Body of pancreas (tissue), 4 donors: Measurements from ENCODE around the gene CTNNBIP1. TPM values are rescaled to one million over a fixed set of nuclear protein-coding genes. Genes with fewer than 3 reads are reported as not detected.

Source experiments
- ATAC-seq: fragments of 150-250 bp; one replicate; pipeline ENCODE4 v1.9.1; 2016
- DNase-seq, 4 donors: peaks; one replicate each; pipeline ENCODE4 v3.0.0-alpha.2; 2019
- H3K27ac ChIP-seq, 4 donors: fragments of 200-600 bp; sonication (generic); 1 replicate in 3 of 4; 2 replicates in 1 of 4; pipeline versions ENCODE4 v1.5.1 to v1.6.1; 2016 to 2019; ENCODE audit warnings: mild to moderate bottlenecking in 1 of 4, mixed read lengths in 1 of 4, moderate library complexity in 1 of 4
- H3K27me3 ChIP-seq, 2 donors: fragments of 200-600 bp; sonication (generic); one replicate each; pipeline ENCODE4 v1.6.0; 2016; ENCODE audit warnings: mild to moderate bottlenecking in 1 of 2
- H3K36me3 ChIP-seq, 2 donors: fragments of 200-600 bp; sonication (generic); replicated peaks in 1 of 2; 2 replicates each; pipeline ENCODE4 v1.5.1; 2016; ENCODE audit warnings: low read depth in 2 of 2; ENCODE audit not compliant: insufficient read depth in 1 of 2
- H3K4me1 ChIP-seq: fragments of 200-600 bp; sonication (generic); one replicate; pipeline ENCODE4 v1.6.0; 2016
- H3K4me3 ChIP-seq, 2 donors: fragments of 200-600 bp; sonication (generic); 1 replicate in 1 of 2; 2 replicates in 1 of 2; pipeline ENCODE4 v1.5.1; 2016 to 2019
- H3K9me3 ChIP-seq, 3 donors: fragments of 200-600 bp; sonication (generic); 1 replicate in 2 of 3; 2 replicates in 1 of 3; pipeline ENCODE4 v1.5.1; 2016
- POLR2A ChIP-seq, 3 donors: fragments of 450-650 bp; IDR thresholded peaks; one replicate each; pipeline ENCODE4 v1.6.1; 2016; ENCODE audit warnings: antibody characterized with exemption in 3 of 3, mild to moderate bottlenecking in 2 of 3
- WGBS, 2 donors: methylation state at CpG; one replicate each; pipeline ENCODE4 v1.1.5; 2017; 5-methylcytosine and 5-hydroxymethylcytosine counted together
- intact Hi-C: fragments of 100-400 bp; cut with DNase I; formaldehyde crosslinking; loops from one replicate; pipeline ENCODE4 v1.15.1; 2023
- total RNA-seq, 2 donors: library from RNA; depleted of rRNA; stranded (reverse); fragments of >200 nt; gene quantifications; one replicate each; pipeline ENCODE4 v1.1.0, GENCODE V29; 2016
- TF ChIP-seq, protein P1 (sequence below), 7 experiments: fragments of 450-650 bp in 4 of 7; fragments of 200-600 bp in 3 of 7; sonication (generic) in 3 of 7; IDR thresholded peaks; one replicate each; pipeline ENCODE4 v1.5.1; 2016 to 2019; ENCODE audit warnings: antibody characterized with exemption in 7 of 7

Gene CTNNBIP1
- total RNA-seq, 2 donors from 2014 or later, result 20.1 to 24.6 TPM

DNA sequence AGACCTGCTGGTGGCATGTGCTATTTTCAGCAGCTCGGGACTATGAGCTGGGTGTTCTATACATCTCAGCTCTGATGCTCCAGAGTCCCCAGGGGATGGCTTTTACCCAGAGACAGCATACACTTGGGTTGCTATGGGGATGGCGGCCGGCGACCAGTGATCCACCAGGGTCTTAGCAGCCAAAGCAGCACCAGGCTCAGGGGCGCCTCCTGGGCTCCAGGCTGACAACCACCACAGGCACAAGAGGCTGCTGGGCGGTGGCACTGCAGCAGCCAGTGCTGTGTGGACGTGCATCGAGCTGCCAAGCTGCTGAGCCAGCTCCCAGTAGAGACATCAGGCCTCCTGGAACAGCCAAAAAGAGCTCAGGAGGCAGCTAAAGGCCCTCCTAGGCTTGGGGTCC, 48.7 kb downstream of the CTNNBIP1 start:
- H3K9me3 ChIP-seq, result no peaks in the 10 kb centered on the region
- no peaks in the 10 kb centered on the region for H3K36me3 ChIP-seq
- H3K27me3 ChIP-seq, result no peaks in the 10 kb centered on the region
- DNase-seq, result no peak
- H3K4me3 ChIP-seq, result no peak overlapping the region
- no peaks in the 10 kb centered on the region for H3K4me1 ChIP-seq
- H3K27ac ChIP-seq, result no peak overlapping the region
- no peak for TF ChIP-seq POLR2A (IDR thresholded peaks at IDR 0.05)
- TF ChIP-seq, protein P1, sequence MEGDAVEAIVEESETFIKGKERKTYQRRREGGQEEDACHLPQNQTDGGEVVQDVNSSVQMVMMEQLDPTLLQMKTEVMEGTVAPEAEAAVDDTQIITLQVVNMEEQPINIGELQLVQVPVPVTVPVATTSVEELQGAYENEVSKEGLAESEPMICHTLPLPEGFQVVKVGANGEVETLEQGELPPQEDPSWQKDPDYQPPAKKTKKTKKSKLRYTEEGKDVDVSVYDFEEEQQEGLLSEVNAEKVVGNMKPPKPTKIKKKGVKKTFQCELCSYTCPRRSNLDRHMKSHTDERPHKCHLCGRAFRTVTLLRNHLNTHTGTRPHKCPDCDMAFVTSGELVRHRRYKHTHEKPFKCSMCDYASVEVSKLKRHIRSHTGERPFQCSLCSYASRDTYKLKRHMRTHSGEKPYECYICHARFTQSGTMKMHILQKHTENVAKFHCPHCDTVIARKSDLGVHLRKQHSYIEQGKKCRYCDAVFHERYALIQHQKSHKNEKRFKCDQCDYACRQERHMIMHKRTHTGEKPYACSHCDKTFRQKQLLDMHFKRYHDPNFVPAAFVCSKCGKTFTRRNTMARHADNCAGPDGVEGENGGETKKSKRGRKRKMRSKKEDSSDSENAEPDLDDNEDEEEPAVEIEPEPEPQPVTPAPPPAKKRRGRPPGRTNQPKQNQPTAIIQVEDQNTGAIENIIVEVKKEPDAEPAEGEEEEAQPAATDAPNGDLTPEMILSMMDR (IDR thresholded peaks at IDR 0.05), result no peak
- ATAC-seq, result no peak
- intact Hi-C loops, result loop anchor here (10.0 kb wide), 1 partner anchor 227 kb away; no protein-coding TSS in a partner anchor
- 79 to 92% methylated on average over 1 to 7 of the region's 8 CpGs for WGBS, 2 donors

DNA sequence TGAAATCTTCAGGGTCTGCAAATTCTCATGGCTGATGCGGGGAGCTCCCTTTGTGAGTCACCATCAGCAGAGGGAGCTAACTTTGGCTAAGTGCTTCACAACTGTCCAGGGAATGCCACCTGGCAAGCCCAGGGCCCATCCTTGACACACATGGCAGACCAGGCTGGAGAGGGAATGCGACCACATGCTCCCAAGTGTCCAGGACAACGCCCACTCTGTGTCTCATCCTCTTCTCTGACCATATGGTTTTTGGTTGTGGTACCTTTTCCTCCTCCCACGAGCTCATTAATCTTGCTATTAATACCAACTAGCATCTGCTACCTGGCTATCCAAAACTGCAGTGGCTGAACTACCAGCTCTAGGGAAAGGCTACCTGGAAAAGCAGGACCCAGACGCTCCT, 49.2 kb downstream of the CTNNBIP1 start:
- no peak overlapping the region for H3K27ac ChIP-seq
- H3K4me1 ChIP-seq, result no peaks in the 10 kb centered on the region
- TF ChIP-seq, protein P1 (IDR thresholded peaks at IDR 0.05), result no peak
- no peak for TF ChIP-seq POLR2A (IDR thresholded peaks at IDR 0.05)
- H3K4me3 ChIP-seq, result no peak overlapping the region
- intact Hi-C loops, result loop anchor here (10.0 kb wide), 1 partner anchor 226 kb away; no protein-coding TSS in a partner anchor
- no peaks in the 10 kb centered on the region for H3K9me3 ChIP-seq
- no peak for ATAC-seq
- no peaks in the 10 kb centered on the region for H3K27me3 ChIP-seq
- no peaks in the 10 kb centered on the region for H3K36me3 ChIP-seq
- DNase-seq, result no peak
- 83 to 88% methylated on average over 5 of the region's 5 CpGs for WGBS, 2 donors

DNA sequence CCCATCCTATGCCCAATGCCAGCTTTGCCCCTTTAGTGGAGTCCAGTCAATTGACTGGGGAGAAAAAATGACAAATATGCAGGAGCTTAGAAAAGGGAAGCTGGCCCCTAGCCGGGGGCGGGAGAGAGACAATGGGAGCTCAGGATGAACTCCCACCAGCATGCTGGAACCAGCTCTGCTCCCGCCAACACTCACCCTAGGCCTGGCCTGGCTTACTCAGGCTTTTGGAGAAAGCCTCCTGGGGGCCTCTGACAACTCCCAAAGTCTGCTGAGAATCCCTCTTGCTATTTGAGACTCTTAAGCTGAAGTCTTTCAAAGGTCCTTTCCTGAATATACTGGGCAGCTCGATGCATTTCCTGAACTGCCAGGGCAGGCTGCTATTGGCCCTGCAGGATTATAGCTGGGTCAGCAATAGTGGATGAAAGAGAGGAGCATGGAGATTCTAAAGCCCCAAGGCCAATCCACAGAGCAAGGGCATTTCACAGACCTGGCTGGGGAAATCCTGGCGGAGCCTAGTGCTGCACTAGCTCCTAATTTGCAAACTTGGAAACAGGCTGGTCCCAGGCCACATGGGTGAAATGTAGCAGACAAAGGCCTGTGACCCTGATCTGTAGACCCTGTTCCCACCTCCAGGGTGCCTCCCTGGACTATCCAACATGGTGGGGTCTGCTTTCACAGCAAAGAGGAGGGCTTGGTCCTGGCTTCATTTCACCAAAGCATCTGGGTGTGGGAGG, 50.6 kb downstream of the CTNNBIP1 start:
- TF ChIP-seq, protein P1 (IDR thresholded peaks at IDR 0.05), result no peak
- no peak for TF ChIP-seq POLR2A (IDR thresholded peaks at IDR 0.05)
- Histone ChIP-seq H3K9me3 (no peaks in the 10 kb centered on the region), H3K4me3 (no peak overlapping the region), H3K4me1 (no peaks in the 10 kb centered on the region), H3K27ac (no peak overlapping the region), H3K36me3 (no peaks in the 10 kb centered on the region), H3K27me3 (no peaks in the 10 kb centered on the region)
- intact Hi-C loops, result loop anchor here (10.0 kb wide), 1 partner anchor 225 kb away; no protein-coding TSS in a partner anchor
- ATAC-seq (no peak), DNase-seq (no peak)
- WGBS, 2 donors, result 72 to 95% methylated on average over 4 to 5 of the region's 5 CpGs

DNA sequence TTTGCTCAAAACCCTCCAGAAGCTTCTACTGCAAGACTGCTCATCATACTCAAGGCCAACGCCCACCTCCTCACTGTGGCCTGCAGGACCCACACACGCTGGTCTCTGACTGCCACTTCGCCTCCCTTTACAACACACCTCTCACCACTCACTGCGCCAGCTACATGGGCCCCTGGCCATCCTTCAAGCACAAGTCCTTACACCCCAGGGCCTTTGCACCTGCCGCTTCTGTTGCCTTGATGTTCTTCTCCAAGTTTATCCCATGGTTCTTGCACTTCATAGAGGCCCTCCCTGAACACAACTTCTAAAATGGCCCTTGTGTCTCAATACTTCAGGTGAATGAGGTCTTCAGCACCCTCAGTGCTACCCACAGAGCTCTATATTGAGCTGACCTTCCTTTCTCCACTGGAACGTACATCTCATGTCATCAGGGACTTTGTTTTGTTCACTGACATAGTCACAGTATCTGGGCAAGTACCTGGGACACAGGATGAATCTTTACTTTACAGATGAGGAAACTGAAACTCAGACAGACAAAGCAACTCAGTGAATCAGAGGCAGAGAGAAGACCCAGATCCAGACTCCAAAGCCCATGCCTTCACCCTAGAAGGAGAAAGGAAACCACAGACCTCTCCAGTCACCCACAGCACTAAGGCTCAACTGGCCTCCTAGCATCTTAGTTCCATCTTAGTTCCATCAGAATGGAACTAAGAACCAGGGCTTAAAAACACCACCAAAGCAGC, 51.6 kb downstream of the CTNNBIP1 start:
- H3K27me3 ChIP-seq, result no peaks in the 10 kb centered on the region
- 94 to 99% methylated on average over 6 of the region's 6 CpGs for WGBS, 2 donors
- H3K36me3 ChIP-seq, result no peaks in the 10 kb centered on the region

More for the DNA sequence above, 51.6 kb downstream of the CTNNBIP1 start:
- TF ChIP-seq, protein P1 (IDR thresholded peaks at IDR 0.05), result no peak
- TF ChIP-seq POLR2A (IDR thresholded peaks at IDR 0.05), result no peak
- H3K4me3 ChIP-seq, result no peak overlapping the region
- ATAC-seq, result no peak
- intact Hi-C loops, result no loop called here
- H3K27ac ChIP-seq, result no peak overlapping the region
- no peak for DNase-seq
- no peaks in the 10 kb centered on the region for H3K4me1 ChIP-seq
- no peaks in the 10 kb centered on the region for H3K9me3 ChIP-seq
